Fibroblast of lung (primary cell): Measurements from ENCODE around the gene KIAA0930. TPM values are rescaled to one million over a fixed set of nuclear protein-coding genes. Genes with fewer than 3 reads are reported as not detected.

Source experiments
- DNase-seq, 2 donors: peaks; one replicate each; pipeline versions ENCODE4 v3.0.0 to v3.0.0-alpha.2; 2010; ENCODE audit warnings: low read depth in 2 of 2
- H2AFZ ChIP-seq: 2 replicates; pipeline ENCODE4 v1.5.1; 2012; ENCODE audit warnings: low read length, control low read depth, inconsistent platforms
- H3K27ac ChIP-seq: 2 replicates; pipeline ENCODE4 v1.5.1; 2011; ENCODE audit warnings: low read length, control low read depth; ENCODE audit not compliant: insufficient read depth
- H3K27me3 ChIP-seq: 2 replicates; pipeline ENCODE4 v1.5.1; 2011; ENCODE audit warnings: mild to moderate bottlenecking, low read length; ENCODE audit not compliant: control insufficient read depth, insufficient read depth
- H3K36me3 ChIP-seq: 2 replicates; pipeline ENCODE4 v1.5.1; 2011; ENCODE audit warnings: low read length; ENCODE audit not compliant: control insufficient read depth, insufficient read depth
- H3K4me1 ChIP-seq: 2 replicates; pipeline ENCODE4 v1.5.1; 2011; ENCODE audit warnings: low read length; ENCODE audit not compliant: control insufficient read depth, insufficient read depth; ENCODE audit errors: extremely low read depth
- H3K4me2 ChIP-seq: 2 replicates; pipeline ENCODE4 v1.5.1; 2011; ENCODE audit warnings: low read length, control low read depth; ENCODE audit not compliant: insufficient read depth; ENCODE audit errors: extremely low read depth
- H3K4me3 ChIP-seq, 4 experiments: fragments of 200-600 bp in 1 of 4; sonication (generic) in 1 of 4; replicated peaks in 1 of 4; 2 replicates each; pipeline ENCODE4 v1.5.1; 2011 to 2016; ENCODE audit warnings: low read length in 4 of 4, low read depth in 3 of 4, mild to moderate bottlenecking in 3 of 4, control low read depth in 2 of 4, inconsistent platforms in 1 of 4, mixed read lengths in 1 of 4; ENCODE audit not compliant: insufficient read depth in 1 of 4; ENCODE audit errors: control extremely low read depth in 1 of 4
- H3K79me2 ChIP-seq: 2 replicates; pipeline ENCODE4 v1.5.1; 2012; ENCODE audit warnings: mild to moderate bottlenecking, low read length, inconsistent platforms; ENCODE audit not compliant: control insufficient read depth, insufficient read depth
- H3K9ac ChIP-seq: 2 replicates; pipeline ENCODE4 v1.5.1; 2011; ENCODE audit warnings: mild to moderate bottlenecking, low read length, control low read depth; ENCODE audit not compliant: insufficient read depth
- H3K9me3 ChIP-seq: 2 replicates; pipeline ENCODE4 v1.5.1; 2012; ENCODE audit warnings: low read depth, low read length; ENCODE audit not compliant: control insufficient read depth, insufficient read depth
- H4K20me1 ChIP-seq: 2 replicates; pipeline ENCODE4 v1.5.1; 2011; ENCODE audit warnings: low read length; ENCODE audit not compliant: control insufficient read depth, insufficient read depth; ENCODE audit errors: extremely low read depth
- CTCF ChIP-seq, 2 donors: IDR thresholded peaks in 1 of 2; conservative IDR thresholded peaks in 1 of 2; 1 replicate in 1 of 2; 2 replicates in 1 of 2; pipeline ENCODE4 v1.5.1; 2011 to 2012; ENCODE audit warnings: low read length in 2 of 2, control low read depth in 1 of 2, inconsistent platforms in 1 of 2, low read depth in 1 of 2, mild to moderate bottlenecking in 1 of 2
- EZH2 ChIP-seq: IDR thresholded peaks from 2 replicates; pipeline ENCODE4 v1.5.1; 2012; ENCODE audit warnings: low read length, control low read depth, mild to moderate bottlenecking; ENCODE audit errors: missing control alignments
- polyA plus RNA-seq, 2 donors: library from polyadenylated mRNA; depleted of rRNA in 1 of 2; stranded (reverse) in 1 of 2; unstranded in 1 of 2; fragments of >200 nt; gene quantifications; 2 replicates each; pipeline ENCODE4 v1.2.1, GENCODE V29; 2011 to 2012; ENCODE audit warnings: missing spikeins in 1 of 2
- total RNA-seq: library from RNA; depleted of rRNA; stranded (reverse); fragments of >200 nt; gene quantifications from 2 replicates; pipeline ENCODE4 v1.2.1, GENCODE V29; 2014

KIAA0930 gene
- total and polyA plus RNA-seq, 2 donors (not counting 1 experiment from before 2014, with no cell fraction given) = 28.2 to 30.9 TPM

GRCh38 chr22:45202333-45203149 is 38.2 kb downstream of the KIAA0930 start:
- Histone ChIP-seq H3K4me2 (no peak overlapping the region), H3K36me3 (peaks cover 9% of the 10 kb centered on the region), H3K27me3 (no peaks in the 10 kb centered on the region), H3K9ac (no peak overlapping the region), H3K9me3 (no peaks in the 10 kb centered on the region), H3K4me3 (no peak overlapping the region), H3K79me2 (no peaks in the 10 kb centered on the region), H3K27ac (no peak overlapping the region), H2AFZ (no peak overlapping the region), H4K20me1 (peaks cover 2% of the 10 kb centered on the region), H3K4me1 (peaks cover 12% of the 10 kb centered on the region)
- peak in 1 of 2 donors; percentile 52 for DNase-seq
- no peak for TF ChIP-seq EZH2
- no peak for TF ChIP-seq CTCF (conservative IDR thresholded peaks at IDR 0.05 in 1 of 2, IDR thresholded peaks at IDR 0.05 in 1 of 2; ENCODE audit: low read depth in 1 of 2, low read length in 2 of 2)

GRCh38 chr22:45201678-45202332 is 38.9 kb downstream of the KIAA0930 start:
- H4K20me1 ChIP-seq = peaks cover 2% of the 10 kb centered on the region
- TF ChIP-seq EZH2 (no peak), CTCF (conservative IDR thresholded peaks at IDR 0.05 in 1 of 2, IDR thresholded peaks at IDR 0.05 in 1 of 2; ENCODE audit: low read depth in 1 of 2, low read length in 2 of 2) (no peak)
- no peak overlapping the region for H3K9ac ChIP-seq
- H3K79me2 ChIP-seq = no peaks in the 10 kb centered on the region
- peaks cover 9% of the 10 kb centered on the region for H3K36me3 ChIP-seq
- no peak overlapping the region for H3K27ac ChIP-seq
- peak; percentile 91 to 99 for DNase-seq
- peaks cover 12% of the 10 kb centered on the region for H3K4me1 ChIP-seq
- no peak overlapping the region for H3K4me2 ChIP-seq
- H2AFZ ChIP-seq = no peak overlapping the region
- no peaks in the 10 kb centered on the region for H3K9me3 ChIP-seq
- H3K4me3 ChIP-seq = no peak overlapping the region
- no peaks in the 10 kb centered on the region for H3K27me3 ChIP-seq

GRCh38 chr22:45200860-45201511 is 39.7 kb downstream of the KIAA0930 start:
- Histone ChIP-seq H3K36me3 (peaks cover 13% of the 10 kb centered on the region), H3K4me2 (no peak overlapping the region), H3K27ac (peak overlapping the region; percentile 48), H3K79me2 (no peaks in the 10 kb centered on the region), H3K4me3 (no peak overlapping the region), H2AFZ (no peak overlapping the region), H3K27me3 (no peaks in the 10 kb centered on the region), H3K9ac (no peak overlapping the region), H3K9me3 (no peaks in the 10 kb centered on the region), H4K20me1 (peaks cover 2% of the 10 kb centered on the region), H3K4me1 (peaks cover 12% of the 10 kb centered on the region)
- TF ChIP-seq CTCF (conservative IDR thresholded peaks at IDR 0.05 in 1 of 2, IDR thresholded peaks at IDR 0.05 in 1 of 2; ENCODE audit: low read depth in 1 of 2, low read length in 2 of 2) (no peak), EZH2 (no peak)
- DNase-seq = peak; percentile 78 to 93
